Forelimb muscle (tissue), 1 donor: Measurements from ENCODE around the gene GBP7. TPM values are rescaled to one million over a fixed set of nuclear protein-coding genes. Genes with fewer than 3 reads are reported as not detected.
"Not testable (repeated sequence)": the region's sequence is repeated elsewhere in the genome, so short reads cannot be mapped to it uniquely, and the experiment has no call there.

ENCODE experiments used
- DNase-seq: peaks from one replicate; pipeline ENCODE4 v3.0.0-alpha.2; 2013; ENCODE audit warnings: low read depth
- polyA plus RNA-seq: library from polyadenylated mRNA; unstranded; fragments of 120-200 nt; gene quantifications from one replicate; pipeline ENCODE4 v1.2.1, GENCODE V29; 2013; ENCODE audit not compliant: insufficient read length

The GBP7 gene
- polyA plus RNA-seq, 1 donor, result not detected

DNA sequence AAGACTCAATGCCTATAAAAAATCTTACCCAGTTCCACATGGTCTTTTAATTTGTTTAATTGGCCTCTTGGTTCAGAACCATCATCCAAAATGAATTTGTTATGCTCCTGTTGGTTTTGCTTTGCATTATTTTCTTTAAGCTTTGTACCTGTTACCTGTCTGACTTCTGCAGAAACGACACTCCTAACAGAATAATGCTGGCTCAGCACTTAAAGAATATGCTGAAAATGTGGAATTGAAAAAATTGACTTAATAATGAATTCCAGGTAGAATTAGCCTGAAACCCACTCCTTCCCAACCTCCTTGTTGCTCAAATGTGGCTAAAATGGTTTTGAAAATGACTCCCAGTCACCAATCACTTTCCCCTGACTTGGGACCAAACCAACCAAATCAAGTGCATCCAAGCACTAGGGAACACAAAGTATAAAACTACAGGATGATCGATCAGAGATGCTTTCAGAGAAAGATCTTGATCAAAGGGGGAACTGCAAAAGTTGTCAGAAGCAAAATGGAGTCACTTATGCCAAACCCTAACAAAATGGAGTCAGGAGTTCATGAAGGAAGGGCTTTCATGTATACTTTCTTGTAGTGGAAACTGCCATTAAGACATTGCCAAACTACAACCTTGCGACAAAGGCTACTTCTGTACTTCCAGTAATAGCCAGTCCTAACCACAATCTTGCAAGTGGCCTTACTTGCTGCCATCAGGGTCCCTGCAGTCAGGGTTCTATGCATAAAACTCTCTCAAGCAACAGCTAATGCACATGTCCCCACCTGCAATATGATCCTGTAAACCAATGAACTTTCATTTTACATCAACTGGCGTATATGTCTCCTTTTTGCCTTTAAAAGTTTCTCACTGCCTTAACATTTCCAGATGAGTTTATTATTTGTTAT is 5.4 kb downstream of the GBP7 start:
- DNase-seq, result no peak

DNA sequence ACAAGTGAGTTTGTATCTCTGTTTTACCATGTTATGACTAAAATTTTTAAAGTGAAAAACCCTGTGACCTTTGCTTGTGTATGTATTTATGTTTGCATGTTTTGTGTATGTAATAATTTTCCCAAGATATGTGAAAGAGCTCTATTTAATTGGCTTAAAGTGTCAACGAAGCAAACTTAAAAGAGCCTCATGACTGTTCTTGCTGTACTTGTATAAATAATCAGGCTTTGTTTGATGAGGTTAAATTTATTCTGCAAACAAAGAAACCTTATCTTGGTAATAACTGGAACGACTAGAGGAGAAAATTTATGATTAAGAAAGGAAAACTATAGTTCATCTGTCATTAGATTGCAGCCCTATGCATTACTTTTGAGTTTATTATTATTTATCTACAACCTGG is 6.6 kb downstream of the GBP7 start:
- DNase-seq, result no peak

GRCh38 chr1:89167590-89168230 is 8.1 kb downstream of the GBP7 start:
- no peak for DNase-seq

- DNase-seq, result no peak
Measured at GRCh38 chr1:89166705-89167104, 9.1 kb downstream of the GBP7 start.

- DNase-seq, result no peak
Measured at GRCh38 chr1:89165811-89166210, 10.0 kb downstream of the GBP7 start.

DNA sequence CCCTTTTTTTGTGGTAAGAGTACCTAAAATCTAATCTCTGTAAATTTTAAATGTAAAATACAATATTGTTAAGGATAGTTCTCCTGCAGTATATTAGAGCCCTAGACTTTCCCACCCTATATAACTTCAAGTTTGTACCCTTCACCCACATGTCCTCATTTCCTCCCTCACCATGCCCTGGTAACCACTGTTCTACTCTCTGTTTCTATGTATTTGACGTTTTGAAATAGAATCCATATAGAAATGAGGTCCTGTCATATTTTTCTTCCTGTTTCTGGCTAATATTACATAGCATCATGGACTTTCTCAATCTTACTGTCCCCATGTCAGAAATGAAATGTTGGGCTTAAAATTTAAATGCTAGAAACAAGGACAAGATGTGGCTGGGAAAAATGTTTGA is 24.8 kb downstream of the GBP7 start:
- no peak for DNase-seq

GRCh38 chr1:89149976-89150375 is 25.8 kb downstream of the GBP7 start:
- no peak for DNase-seq

- DNase-seq, result no peak
Measured at GRCh38 chr1:89149229-89149628, 26.6 kb downstream of the GBP7 start.

DNA sequence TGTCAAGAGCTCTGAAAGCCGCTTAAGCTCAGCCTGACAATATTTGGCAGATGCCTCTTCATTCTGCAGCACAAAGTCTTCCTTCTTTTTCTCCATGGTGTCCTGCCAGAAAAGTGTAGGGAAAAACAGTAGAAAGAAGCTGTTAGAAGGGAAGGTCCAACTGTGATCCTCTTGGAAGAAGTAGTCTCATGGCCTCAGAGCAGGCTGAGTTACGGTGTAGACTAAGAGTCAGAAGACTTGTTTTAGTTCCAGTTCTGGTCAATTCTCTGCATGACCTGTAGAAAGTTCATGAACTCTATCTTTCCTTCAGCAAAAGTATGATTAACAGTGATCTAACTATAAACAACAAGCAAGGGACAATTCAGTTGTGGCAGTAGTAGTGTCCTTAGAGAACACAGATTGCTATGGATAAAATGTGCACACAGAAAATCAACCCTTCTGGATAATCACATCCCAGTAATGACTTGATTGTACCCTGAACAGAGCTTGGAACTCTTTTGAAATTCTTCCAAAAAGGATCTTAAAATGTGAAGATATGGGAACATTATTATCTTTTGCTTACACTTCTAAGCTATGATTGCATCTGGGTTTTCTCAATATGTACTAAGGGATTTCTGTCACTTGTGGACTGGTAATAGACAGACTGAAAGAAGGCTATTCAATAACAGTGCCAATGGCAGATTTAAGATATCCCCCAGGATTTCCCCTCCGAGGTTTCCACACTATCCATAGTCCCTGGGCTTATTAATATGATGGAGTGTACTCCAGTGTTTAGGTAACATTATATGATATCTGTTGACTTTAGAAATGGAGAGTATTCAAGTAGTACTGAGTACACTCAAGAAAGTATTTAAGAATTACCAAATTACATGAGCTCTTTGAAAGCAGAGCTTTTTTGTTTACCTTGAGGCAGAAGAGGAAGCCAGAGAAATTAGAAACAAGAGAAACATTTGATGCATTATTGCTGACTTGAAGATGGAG is 27.8 kb downstream of the GBP7 start:
- no peak for DNase-seq

GRCh38 chr1:89146721-89147120 is 29.1 kb downstream of the GBP7 start:
- DNase-seq, result no peak

GRCh38 chr1:89143484-89143883 is 32.3 kb downstream of the GBP7 start:
- no peak for DNase-seq

- DNase-seq, result no peak
Measured at GRCh38 chr1:89142160-89142559, 33.6 kb downstream of the GBP7 start.

DNA sequence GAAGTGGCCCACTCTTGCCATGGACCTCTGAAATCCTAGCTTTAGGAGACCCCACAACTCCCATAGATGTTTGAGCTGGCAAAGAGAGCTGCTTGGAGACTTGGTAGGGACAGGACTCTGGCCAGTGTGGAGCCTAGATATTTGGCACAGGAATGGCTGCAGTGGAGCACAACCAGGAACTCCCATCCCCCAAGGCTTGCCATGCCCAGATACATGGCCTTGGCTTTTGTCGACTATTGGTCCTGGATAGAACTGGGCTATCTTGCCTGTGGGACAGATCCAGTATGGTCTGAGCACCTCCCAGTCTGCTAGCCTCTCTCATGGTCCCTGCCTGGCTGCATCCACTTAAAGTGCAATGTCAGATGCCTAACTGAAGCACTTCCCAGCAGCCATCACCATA is 42.1 kb downstream of the GBP7 start:
- DNase-seq, result no peak

DNA sequence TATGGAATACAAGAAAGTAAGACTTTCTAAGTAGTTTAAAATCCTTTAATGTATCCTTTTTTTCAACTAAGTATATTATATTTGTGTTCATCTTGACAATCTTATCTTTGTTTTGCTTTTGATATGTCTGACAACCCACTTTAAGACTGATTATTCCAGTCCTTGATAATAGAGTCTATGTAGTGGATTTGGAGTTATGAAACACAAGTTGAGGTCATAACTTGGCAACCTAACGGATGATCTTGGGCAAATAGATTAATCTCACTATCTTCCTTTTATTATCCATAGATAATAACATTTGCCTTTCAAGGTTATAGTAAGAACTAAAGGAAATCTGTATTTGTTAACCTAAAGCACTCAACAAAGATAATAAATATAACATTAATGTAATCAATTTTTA is 45.1 kb downstream of the GBP7 start:
- DNase-seq, result no peak

GRCh38 chr1:89129911-89130310 is 45.9 kb downstream of the GBP7 start:
- DNase-seq, result no peak

DNA sequence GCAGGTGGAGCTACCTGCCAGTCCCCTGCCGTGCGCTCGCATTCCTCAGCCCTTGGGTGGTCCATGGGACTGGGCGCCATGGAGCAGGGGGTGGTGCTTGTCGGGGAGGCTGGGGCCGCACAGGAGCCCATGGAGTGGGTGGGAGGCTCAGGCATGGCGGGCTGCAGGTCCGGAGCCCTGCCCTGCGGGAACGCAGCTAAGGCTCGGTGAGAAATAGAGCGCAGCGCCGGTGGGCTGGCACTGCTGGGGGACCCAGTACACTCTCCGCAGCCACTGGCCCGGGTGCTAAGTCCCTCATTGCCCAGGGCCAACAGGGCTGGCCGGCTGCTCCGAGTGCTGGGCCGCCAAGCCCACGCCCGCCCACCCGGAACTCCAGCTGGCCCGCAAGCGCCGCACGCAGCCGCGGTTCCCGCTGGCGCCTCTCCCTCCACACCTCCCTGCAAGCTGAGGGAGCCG is 47.8 kb downstream of the GBP7 start:
- not testable (repeated sequence) for DNase-seq

- DNase-seq, result not testable (repeated sequence)
Measured at GRCh38 chr1:89126602-89127565, 48.9 kb downstream of the GBP7 start.

GRCh38 chr1:89125913-89126580 is 49.8 kb downstream of the GBP7 start, which contains the start of gene GBP2:
GBP2 (minus strand) TSS chr1:89126114; CDS start chr1:89121966, 4,148 bp downstream.
- DNase-seq, result no peak

GRCh38 chr1:89125240-89125912 is 50.4 kb downstream of the GBP7 start:
- DNase-seq, result no peak
